Vagina (tissue), 2 donors: ENCODE measurements around the gene RFPL2.

Experiments
- CTCF ChIP-seq, 3 experiments: fragments of 450-650 bp in 2 of 3; fragments of 200-600 bp in 1 of 3; sonication (generic) in 1 of 3; IDR thresholded peaks; one replicate each; pipeline ENCODE4 v1.5.1; 2017 to 2019; ENCODE audit warnings: antibody characterized with exemption in 3 of 3, mild to moderate bottlenecking in 2 of 3, moderate library complexity in 2 of 3
- POLR2AphosphoS5 ChIP-seq, 2 donors: sonication (generic); formaldehyde crosslinking; IDR thresholded peaks; one replicate each; pipeline ENCODE4 v1.9.0; 2017; ENCODE audit warnings: antibody characterized with exemption in 2 of 2, mild to moderate bottlenecking in 2 of 2, low read depth in 1 of 2; ENCODE audit not compliant: insufficient read depth in 1 of 2

- no peak for TF ChIP-seq POLR2AphosphoS5 (IDR thresholded peaks at IDR 0.05; ENCODE audit: insufficient read depth in 1 of 2, low read depth in 1 of 2)
- no peak for TF ChIP-seq CTCF (IDR thresholded peaks at IDR 0.05)
These were observed 44.4 kb upstream of the RFPL2 start for GRCh38 chr22:32249231-32249630.
